SU-DHL-6 (cell line): ENCODE data around the gene ZC3H4.

ENCODE experiments used
- H2AFZ ChIP-seq: fragments of 200-600 bp; sonication (generic); 2 replicates; pipeline ENCODE4 v1.6.1; 2014; ENCODE audit warnings: low read depth, mild to moderate bottlenecking, moderate library complexity, mixed read lengths, antibody characterized with exemption, low read length; ENCODE audit not compliant: severe bottlenecking
- H3F3A ChIP-seq: fragments of 200-600 bp; shearing (Covaris generic); 2 replicates; pipeline ENCODE4 v1.6.0; 2016; ENCODE audit warnings: antibody characterized with exemption, mild to moderate bottlenecking; ENCODE audit not compliant: insufficient read depth
- H3K27ac ChIP-seq: fragments of 200-600 bp; sonication (generic); 2 replicates; pipeline ENCODE4 v1.5.1; 2016; ENCODE audit warnings: low read depth, mild to moderate bottlenecking, low read length, moderate library complexity, mixed read lengths
- H3K27me3 ChIP-seq: fragments of 200-600 bp; sonication (generic), shearing (Covaris generic); 2 replicates; pipeline ENCODE4 v1.6.0; 2014; ENCODE audit warnings: mild to moderate bottlenecking, low read length
- H3K36me3 ChIP-seq: fragments of 200-600 bp; sonication (generic); 2 replicates; pipeline ENCODE4 v1.6.1; 2014; ENCODE audit warnings: mild to moderate bottlenecking, low read length, mixed read lengths
- H3K4me2 ChIP-seq: fragments of 300-600, 200-600 bp; shearing (Covaris generic), sonication (generic); 2 replicates; pipeline ENCODE4 v1.6.0; 2014; ENCODE audit warnings: low read length, low read depth, mild to moderate bottlenecking; ENCODE audit not compliant: poor library complexity, severe bottlenecking
- H3K4me3 ChIP-seq: fragments of 200-600 bp; sonication (generic); 2 replicates; pipeline ENCODE4 v1.5.1; 2014; ENCODE audit warnings: antibody characterized with exemption, low read length, mild to moderate bottlenecking, mixed read lengths; ENCODE audit not compliant: insufficient read depth, poor library complexity, severe bottlenecking
- H3K79me2 ChIP-seq: fragments of 200-600 bp; sonication (generic); 2 replicates; pipeline ENCODE4 v1.6.1; 2014; ENCODE audit warnings: mild to moderate bottlenecking, low read length, moderate library complexity; ENCODE audit not compliant: insufficient read depth
- H3K9ac ChIP-seq: fragments of 200-600 bp; sonication (generic); 2 replicates; pipeline ENCODE4 v1.7.0; 2014; ENCODE audit warnings: mild to moderate bottlenecking, low read length
- H3K9me2 ChIP-seq: fragments of 200-600 bp; sonication (generic); replicated peaks from 2 replicates; pipeline ENCODE4 v1.6.1; 2014; ENCODE audit warnings: low read length; ENCODE audit not compliant: insufficient read depth
- H3K9me3 ChIP-seq: fragments of 200-600 bp; sonication (generic); 2 replicates; pipeline ENCODE4 v1.6.1; 2014; ENCODE audit warnings: low read length, mixed read lengths; ENCODE audit not compliant: insufficient read depth
- H4K20me1 ChIP-seq: fragments of 200-600 bp; sonication (generic); 2 replicates; pipeline ENCODE4 v1.6.1; 2014; ENCODE audit warnings: low read depth, mild to moderate bottlenecking, antibody characterized with exemption, low read length, moderate library complexity, mixed read lengths
- CTCF ChIP-seq: fragments of 200-600 bp; sonication (generic); IDR thresholded peaks from one replicate; pipeline ENCODE4 v1.5.1; 2017; ENCODE audit warnings: antibody characterized with exemption, mild to moderate bottlenecking, low read length, moderate library complexity; ENCODE audit not compliant: insufficient read depth, poor library complexity, severe bottlenecking
- EZH2phosphoT487 ChIP-seq: fragments of 200-600 bp; sonication (generic), shearing (Covaris generic); conservative IDR thresholded peaks from 2 replicates; pipeline ENCODE4 v1.6.1; 2018; ENCODE audit warnings: mild to moderate bottlenecking, antibody characterized with exemption, low read length, moderate library complexity, mixed read lengths

ZC3H4 gene

DNA sequence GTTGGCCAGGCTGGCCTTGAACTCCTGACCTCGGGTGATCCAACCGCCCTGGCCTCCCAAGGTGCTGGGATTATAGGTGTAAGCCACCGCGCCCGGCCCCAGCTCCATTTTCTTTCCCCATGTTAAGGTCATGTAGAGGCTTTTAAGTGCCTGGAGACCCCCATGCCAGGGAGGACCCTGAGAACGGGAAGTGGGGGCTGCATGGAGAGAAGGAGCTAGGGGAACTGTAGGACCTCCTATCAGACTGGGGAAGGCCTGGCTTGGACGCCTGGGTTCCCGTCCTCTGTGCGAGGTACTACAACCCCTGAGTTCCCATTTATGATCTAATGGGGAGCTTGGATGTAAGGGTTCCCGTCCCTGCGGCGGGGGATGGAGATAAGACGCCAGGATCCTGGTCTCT, 94.7 kb downstream of the ZC3H4 start:
- Histone ChIP-seq H3K27me3 (no peaks in the 10 kb centered on the region), H3K36me3 (no peaks in the 10 kb centered on the region), H3K79me2 (no peaks in the 10 kb centered on the region), H3K9me3 (no peaks in the 10 kb centered on the region), H3K9ac (no peak overlapping the region), H3K4me2 (no peak overlapping the region), H3K27ac (no peak overlapping the region), H3K9me2 (no peaks in the 10 kb centered on the region), H2AFZ (no peak overlapping the region), H3K4me3 (no peak overlapping the region), H4K20me1 (no peaks in the 10 kb centered on the region), H3F3A (no peaks in the 10 kb centered on the region)
- TF ChIP-seq EZH2phosphoT487 (no peak), CTCF (no peak)
